Epithelial cell of proximal tubule (primary cell): ENCODE results near the gene ATP10B. TPM values are rescaled to one million over a fixed set of nuclear protein-coding genes. Genes with fewer than 3 reads are reported as not detected.

Experiments used
- DNase-seq: peaks from one replicate; pipeline ENCODE4 v3.0.0-alpha.2; 2011; ENCODE audit warnings: low read depth
- H3K4me3 ChIP-seq: 2 replicates; pipeline ENCODE4 v1.5.1; 2011; ENCODE audit warnings: low read depth, mild to moderate bottlenecking, low read length
- CTCF ChIP-seq: conservative IDR thresholded peaks from 2 replicates; pipeline ENCODE4 v1.5.1; 2012; ENCODE audit warnings: low read depth, mild to moderate bottlenecking, low read length
- total RNA-seq: library from RNA; depleted of rRNA; stranded (reverse); fragments of >200 nt; gene quantifications from 2 replicates; pipeline ENCODE4 v1.2.3, GENCODE V29; 2015

Gene ATP10B
- total RNA-seq, 1 donor from 2014 or later = 0.06 TPM

- DNase-seq = no peak
- H3K4me3 ChIP-seq = no peak overlapping the region
- TF ChIP-seq CTCF = no peak
Observed at GRCh38 chr5:160641405-160641804, 210.6 kb downstream of the ATP10B start.

GRCh38 chr5:160640406-160640805 lies 211.6 kb downstream of the ATP10B start:
- no peak for DNase-seq
- no peak for TF ChIP-seq CTCF
- H3K4me3 ChIP-seq = no peak overlapping the region

GRCh38 chr5:160638161-160638742 lies 213.8 kb downstream of the ATP10B start:
- no peak for DNase-seq
- no peak for TF ChIP-seq CTCF
- H3K4me3 ChIP-seq = no peak overlapping the region

GRCh38 chr5:160637357-160638090 lies 214.5 kb downstream of the ATP10B start:
- no peak for TF ChIP-seq CTCF
- no peak for DNase-seq
- no peak overlapping the region for H3K4me3 ChIP-seq

- TF ChIP-seq CTCF = no peak
- H3K4me3 ChIP-seq = no peak overlapping the region
- no peak for DNase-seq
Observed at GRCh38 chr5:160635663-160636062, 216.3 kb downstream of the ATP10B start.

- DNase-seq = no peak
- no peak overlapping the region for H3K4me3 ChIP-seq
- TF ChIP-seq CTCF = no peak
Observed at GRCh38 chr5:160635046-160635445, 217.0 kb downstream of the ATP10B start.

- H3K4me3 ChIP-seq = no peak overlapping the region
- TF ChIP-seq CTCF = no peak
Observed at GRCh38 chr5:160629003-160629402, 223.0 kb downstream of the ATP10B start.

More at GRCh38 chr5:160629003-160629402, 223.0 kb downstream of the ATP10B start:
- DNase-seq = no peak
